NCI-H146 (cell line): ENCODE data around the gene FRRS1L.

Experiments used
- DNase-seq: peaks from one replicate; lab custom pipeline; 2025; lab: John Stamatoyannopoulos, UW

Gene FRRS1L

DNA sequence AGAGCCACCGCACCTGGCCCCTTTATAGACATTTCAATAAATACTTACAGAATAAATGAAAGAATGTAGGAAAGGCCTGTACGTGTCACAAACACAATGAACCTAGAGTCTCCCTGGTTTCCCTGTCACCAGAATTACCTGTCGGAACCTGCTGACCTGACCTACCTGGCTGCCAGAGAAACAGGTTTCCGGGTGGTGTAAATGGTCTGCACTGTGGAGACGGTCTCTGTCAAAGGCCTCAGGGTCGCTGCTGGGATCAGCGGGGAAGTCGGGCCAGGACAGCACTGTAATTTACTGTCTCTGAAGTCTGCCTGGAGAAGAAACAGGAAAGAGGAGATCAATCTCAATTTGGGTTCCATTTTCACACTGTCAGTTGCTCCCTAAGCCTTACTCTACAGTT is 9.3 kb upstream of the FRRS1L start:
- DNase-seq, result no peak

DNA sequence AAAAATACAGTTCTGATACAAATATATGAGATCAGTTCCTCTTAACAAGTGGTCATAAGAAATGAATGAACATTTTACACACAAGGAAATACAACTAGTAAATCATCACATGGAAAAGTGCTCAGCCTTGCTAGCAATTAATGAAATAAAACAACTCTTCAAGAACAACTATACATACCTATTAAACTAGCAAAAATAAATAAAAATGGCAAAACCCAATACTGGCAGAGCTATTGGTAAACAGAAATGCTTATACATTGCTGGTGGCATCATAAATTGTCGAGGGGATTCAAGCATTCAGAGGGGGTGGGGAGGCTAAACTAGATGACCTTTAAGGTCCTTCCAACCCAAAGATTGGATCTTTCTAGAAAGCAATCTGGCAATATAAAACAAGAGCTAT is 5.9 kb upstream of the FRRS1L start:
- no peak for DNase-seq

DNA sequence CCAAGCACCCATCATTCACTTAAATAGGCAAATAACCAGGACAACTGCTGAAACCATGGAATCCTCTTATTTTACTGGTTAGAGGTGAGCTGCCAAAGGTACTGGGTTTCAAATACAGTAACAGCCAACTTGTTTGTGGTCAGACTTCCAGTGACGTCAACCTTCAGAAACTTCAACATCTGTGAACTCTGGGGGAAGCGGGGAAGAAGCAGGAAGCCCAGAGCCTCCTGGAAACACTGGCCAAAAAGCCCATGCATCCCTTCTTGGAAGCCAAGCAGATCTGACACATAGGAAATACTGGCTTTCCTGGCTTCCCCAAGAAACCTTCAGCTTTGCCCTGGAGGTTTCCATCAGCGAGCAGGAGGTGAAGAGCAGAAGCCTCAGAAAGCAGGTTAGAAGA is 4.9 kb upstream of the FRRS1L start:
- DNase-seq, result no peak

DNA sequence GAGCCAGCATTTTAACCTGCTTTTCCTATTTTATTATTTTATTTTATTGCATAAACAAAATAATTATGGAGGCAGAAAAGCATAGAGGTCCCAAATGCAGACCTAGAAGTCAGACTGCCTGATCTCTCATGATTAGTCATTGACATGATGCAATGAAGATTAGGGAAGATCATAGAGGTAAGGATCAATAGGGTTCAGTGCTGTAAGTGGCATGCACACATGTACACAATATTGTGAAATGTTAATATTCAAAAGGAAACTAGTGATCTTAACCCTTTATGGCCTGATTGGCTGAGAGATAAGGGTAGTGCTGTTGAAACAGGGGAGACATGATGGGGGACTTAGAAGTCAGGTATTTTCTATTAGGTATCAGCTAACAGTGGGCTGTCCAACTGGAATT is 1.1 kb upstream of the FRRS1L start:
- DNase-seq, result no peak

GRCh38 chr9:109167716-109168115 is 667 bp upstream of the FRRS1L start:
- peak; percentile 2 for DNase-seq

- DNase-seq, result peak; percentile 86
Measured at GRCh38 chr9:109166171-109166770, 778 bp downstream of the FRRS1L start.

- DNase-seq, result no peak
Measured at GRCh38 chr9:109164042-109164441, 3.0 kb downstream of the FRRS1L start.

DNA sequence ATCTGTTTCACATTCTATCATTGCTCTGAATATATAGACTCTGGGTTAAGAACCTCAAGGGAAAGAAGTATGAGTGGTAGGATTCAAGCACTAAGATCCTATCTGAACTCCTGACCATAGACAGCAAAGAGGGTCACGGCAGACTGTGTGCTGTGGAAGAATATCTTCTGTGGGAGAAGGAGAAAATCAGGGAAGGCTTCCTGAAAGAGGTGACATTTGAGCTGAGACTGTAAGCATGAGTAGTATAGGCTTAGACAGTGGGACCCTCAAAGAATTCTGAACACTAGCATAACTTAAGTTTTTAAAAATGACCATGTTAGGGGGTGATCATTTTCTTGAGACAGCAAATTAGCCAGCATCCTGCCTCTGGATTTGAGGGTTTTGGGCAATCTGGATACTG is 3.9 kb downstream of the FRRS1L start:
- DNase-seq, result no peak

DNA sequence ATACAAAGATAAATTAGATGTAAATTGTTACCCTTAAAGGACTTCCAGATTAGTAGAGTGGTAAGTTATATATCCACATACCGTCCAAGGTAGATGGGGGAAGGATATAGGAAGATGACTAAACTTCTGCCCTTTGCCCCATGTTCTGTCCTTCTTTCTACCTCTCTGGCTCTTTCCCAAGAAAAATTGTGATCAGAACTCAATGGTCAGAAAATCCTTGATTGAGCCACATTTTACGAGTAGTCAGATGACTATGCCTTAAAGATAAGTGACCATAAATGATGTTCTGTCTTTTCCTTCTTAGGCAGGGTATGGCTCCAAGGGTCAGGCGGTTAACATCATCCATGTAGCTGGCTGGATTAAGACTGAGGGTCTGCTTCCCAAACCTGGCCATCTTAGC is 4.4 kb downstream of the FRRS1L start:
- no peak for DNase-seq

GRCh38 chr9:109161471-109161870 is 5.6 kb downstream of the FRRS1L start:
- DNase-seq, result no peak

DNA sequence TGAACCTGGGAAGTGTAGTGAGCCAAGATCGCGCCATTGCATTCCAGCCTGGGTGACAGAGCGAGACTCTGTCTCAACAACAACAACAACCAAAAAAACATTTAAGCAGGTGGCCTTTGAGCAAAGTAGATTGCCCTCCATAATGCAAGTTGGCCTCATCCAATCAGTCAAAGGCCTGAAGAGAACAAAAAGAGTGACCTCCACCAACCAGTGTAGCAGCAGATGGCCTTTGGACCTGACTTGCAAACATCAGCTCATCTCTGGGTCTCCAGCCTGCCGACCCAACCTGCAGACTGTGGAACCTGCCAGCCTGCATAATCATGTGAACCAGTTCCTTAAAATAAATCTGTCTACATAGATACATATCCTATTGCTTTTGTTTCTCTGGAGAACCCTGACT is 7.5 kb downstream of the FRRS1L start:
- no peak for DNase-seq

DNA sequence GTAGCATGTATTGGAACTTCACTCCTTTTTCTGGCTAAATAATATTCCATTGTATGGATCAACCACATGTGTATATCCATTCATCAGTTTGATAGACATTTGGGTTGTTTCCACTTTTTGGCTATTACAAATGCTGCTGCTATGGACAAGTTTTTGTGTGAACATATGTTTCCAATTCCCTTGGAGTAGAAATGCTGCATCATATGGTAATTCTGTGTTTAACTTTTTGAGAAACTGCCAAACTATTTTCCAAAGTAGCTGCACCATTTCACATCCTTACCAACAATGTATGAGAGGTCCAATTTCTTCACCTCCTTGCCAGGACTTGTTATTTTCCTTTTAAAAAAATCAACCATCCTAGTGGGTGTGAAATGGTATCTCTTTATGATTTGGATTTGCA is 8.4 kb downstream of the FRRS1L start:
- no peak for DNase-seq

DNA sequence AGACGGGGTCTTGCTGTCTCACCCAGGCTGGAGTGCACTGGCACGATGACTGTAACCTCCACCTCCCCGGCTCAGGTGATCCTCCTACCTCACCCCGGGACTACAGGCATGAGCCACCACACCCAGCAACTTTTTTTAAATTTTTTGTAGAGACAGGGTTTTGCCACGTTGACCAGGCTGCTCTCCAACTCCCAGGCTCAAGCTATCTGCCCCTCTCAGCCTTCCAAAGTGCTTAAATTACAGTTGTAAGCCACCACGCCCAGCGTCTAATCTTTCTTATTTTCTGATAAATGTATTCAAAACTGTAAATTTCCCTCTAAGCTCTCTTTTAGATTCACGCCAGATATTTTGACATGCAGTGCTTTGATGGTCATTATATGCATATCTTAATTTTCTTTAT is 10.3 kb downstream of the FRRS1L start:
- no peak for DNase-seq

GRCh38 chr9:109150925-109151545 is 16.0 kb downstream of the FRRS1L start:
- DNase-seq, result peak; percentile 7

- DNase-seq, result no peak
Measured at GRCh38 chr9:109149722-109150121, 17.3 kb downstream of the FRRS1L start.

GRCh38 chr9:109149089-109149488 is 18.0 kb downstream of the FRRS1L start:
- DNase-seq, result no peak

GRCh38 chr9:109145051-109145450 is 22.0 kb downstream of the FRRS1L start:
- no peak for DNase-seq

- peak; percentile 4 for DNase-seq
Measured at GRCh38 chr9:109143881-109144562, 23.0 kb downstream of the FRRS1L start.

DNA sequence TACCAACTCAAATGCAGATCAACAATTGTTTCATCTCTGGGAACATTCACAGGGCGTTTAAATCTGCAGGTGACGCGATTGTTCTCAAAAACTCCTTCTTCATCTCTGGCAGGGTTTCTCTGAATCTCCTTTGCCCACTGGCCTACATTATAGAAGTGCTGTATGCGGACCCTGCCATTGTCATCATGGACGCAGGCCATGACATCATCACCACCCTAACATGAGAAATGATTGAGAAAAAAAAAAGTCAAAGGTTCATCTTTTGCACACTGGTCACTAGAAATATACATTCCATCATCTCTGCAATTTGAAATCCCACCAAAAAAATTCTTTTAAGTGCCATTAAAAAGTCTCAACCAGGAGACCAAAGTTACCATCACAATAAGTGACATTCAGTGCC is 25.7 kb downstream of the FRRS1L start:
- no peak for DNase-seq

DNA sequence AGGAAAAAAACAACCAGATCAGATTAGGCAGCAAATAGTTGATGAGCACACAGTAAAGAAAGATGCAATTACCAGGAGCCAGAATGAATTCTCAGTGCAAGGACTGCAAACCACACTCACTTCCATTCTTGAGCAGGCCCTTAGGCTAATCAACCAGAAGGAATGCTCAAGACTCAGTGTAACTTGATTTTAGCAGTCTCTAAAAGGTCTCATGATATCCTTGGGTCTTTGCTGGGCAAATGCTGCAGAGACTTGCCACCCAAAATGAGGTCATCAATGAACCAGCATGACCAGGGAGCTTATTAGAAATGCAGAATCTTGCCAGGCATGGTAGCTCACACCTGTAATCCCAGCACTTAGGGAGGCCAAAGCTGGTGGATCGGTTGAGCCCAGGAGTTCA is 27.2 kb downstream of the FRRS1L start:
- no peak for DNase-seq

DNA sequence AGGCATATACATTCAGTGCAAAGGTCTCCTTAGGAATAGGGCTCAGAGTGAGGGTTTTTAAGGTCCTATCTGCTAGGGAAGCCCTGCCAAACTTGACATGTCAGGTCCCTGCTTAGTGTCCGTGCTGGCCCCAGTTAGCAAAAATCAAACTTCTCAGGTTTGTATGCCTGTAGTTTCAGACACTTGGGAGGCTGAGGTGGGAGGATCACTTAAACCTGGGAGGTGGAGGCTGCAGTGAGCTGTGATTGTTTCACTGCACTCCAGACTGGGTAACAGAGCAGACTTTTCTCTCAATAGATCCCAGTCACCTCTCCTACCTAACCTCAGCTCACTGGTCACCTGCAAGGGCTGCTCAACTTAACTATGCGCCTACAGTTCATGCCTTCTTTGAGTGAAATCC is 28.6 kb downstream of the FRRS1L start:
- no peak for DNase-seq

DNA sequence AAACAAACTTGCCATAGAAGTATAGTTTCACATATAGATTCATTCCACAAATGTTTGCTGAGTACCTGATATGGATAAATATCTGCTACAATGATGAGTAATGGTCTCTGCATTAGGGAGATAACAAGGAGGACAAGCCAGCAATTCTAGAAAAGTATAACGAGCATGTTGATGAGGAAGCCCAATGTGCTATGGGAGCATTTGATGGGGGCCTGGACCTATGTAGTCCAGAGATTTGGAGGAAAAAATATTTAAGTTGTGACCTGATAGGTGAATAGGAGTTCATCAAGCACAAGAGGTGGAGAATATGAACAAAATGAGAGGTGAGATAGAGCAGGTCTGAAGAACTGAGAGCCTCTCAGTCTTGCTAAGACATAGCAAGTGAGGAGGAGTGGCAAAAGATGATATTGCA is 32.9 kb downstream of the FRRS1L start:
- no peak for DNase-seq

- no peak for DNase-seq
Measured at GRCh38 chr9:109133533-109133932, 33.5 kb downstream of the FRRS1L start.

DNA sequence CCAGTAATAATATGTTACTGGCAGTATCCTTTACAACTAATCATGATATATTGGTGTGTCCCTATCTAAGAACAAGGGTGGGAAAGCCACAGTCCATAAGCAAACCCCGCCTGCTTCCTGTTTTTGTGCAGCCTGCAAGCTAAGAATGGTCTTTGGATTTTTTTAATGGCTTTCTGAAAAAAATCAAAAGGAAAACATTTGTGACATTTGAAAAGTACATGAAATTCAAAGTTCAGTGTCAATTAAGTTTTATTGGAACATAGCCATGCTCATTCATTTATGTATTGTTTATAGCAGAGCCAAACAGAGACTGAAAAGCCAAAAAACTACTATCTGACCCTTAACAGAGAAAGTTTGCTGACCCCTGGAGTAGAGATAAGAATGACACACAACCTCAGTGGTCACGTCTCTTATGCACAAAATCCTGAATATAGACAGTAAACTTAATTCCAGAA is 34.5 kb downstream of the FRRS1L start:
- no peak for DNase-seq
